Activated CD4-positive, CD25-positive, alpha-beta regulatory T cell treated with anti-CD3 and anti-CD28 coated beads, Interleukin-2, amount 50 U/mL, for 16 hours (primary cell): ENCODE measurements around the gene TRERF1.

ENCODE experiments used
- DNase-seq: peaks from one replicate; pipeline ENCODE4 v3.0.0-alpha.2; 2020; ENCODE audit warnings: low read depth, low spot score

Gene TRERF1

DNA sequence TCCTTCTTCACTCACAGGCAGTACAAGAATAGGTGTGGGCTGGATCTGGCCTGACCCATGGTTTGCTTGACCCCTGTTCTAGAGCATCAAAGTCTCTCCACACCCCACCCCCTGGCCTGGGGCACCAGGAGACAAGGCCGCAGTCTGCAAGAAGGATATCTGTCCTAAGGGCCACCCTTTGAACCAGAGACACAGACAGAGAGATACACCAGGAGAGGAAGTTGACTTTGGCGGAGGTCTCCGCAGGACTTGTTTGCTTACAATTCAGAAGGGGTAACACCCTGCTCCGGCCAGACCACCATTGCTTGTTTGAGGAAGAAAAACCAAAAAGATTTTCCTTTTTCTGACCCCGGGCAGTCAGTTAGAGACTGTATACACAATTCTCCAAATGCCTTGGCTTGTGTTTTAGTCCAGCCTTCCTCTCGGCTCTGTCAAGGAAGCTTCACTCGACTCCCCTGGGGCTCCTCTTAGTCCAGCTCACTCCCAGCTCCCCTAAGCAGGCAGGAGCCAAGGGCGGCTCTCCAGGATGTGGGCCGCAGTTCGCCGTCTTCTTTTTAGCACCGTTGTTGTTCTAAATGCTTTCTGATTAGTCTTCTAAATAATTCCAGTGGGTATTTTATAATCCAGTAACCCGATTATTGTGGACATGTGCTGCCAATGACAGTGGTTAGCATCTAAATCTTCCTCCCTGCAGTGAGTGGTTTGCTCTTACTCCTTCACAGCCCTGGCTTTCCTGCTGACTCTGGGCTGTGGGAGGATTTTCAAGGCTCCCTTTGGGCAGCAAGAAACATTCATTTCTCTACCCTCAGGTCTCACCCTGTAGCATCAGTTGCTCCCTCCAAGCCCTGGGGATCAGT is 175.5 kb downstream of the TRERF1 start:
- DNase-seq, result no peak

DNA sequence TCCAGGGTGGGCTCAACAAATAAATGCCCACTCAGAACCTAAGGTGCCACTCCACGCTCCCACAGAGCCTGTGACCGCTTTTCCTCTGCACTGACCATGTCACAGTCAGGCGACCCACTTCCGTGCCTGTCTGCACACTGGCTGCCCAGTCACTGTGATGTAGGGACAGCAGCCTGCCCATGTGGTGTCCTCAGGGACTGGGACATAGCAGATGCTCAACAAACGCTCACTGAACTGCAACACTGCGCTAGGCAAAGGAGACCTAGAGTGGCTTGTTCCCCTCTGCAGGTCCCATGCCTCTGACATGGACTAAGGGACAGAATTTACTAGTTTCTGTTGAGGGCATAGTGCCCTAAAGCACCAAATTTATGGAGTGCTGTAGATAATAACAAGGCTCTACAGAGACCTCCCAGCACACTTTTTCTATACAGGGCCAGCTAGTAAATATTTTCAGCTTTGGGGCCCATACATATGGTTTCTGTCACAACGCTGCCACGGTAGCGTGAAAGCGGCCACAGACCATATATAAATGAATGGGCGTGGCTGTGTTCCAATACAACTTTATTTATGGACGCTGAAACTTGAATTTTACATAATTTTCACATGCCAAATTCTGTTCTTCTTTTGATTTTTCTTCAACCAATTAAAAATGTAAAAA is 176.2 kb downstream of the TRERF1 start:
- no peak for DNase-seq

- no peak for DNase-seq
These were observed 176.8 kb downstream of the TRERF1 start for GRCh38 chr6:42274898-42275297.

DNA sequence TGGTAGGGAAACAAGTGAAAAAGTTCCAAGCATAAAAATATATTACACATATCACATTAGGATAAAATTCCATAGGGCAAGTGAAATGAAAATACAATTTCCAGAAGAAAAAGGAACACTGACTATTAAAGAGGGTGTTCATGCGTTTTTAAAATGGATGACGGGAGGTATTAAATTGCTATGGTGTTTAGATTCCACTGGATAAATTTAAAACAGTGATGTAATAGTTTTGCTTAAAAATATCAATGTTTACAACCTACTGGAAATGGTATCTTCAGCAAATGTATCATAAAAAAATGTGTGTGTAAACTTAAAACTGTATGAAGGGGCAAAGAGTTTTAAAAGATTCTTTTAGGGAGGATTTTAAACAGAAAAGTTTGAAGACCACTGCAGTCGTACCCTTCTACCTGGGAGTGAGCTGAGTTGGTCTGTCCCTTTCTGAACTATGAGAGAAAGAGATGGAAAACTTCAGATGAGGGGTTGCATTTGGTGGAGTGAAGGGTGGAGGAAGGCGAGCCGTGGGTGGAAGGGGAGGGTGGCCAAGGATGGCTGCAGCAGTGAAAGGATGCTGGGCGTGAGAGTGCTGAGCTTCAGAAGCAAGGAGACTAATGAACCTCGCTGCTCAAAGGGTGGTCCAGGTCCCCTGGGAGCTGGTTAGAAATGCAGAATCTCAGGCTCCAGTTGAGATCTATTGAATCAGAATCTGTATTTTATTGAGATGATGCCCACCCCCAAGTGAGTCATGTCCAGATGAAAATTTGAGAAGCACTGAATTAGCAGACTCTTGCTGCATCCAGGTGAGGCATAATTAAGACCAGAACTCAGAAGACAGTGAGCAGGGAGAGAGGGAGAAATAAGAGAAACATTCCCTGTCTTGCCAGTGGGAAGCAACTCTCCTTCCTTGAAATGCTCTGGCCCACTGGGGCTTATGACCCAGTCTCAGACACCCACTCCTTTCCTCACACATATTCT is 179.6 kb downstream of the TRERF1 start:
- no peak for DNase-seq

DNA sequence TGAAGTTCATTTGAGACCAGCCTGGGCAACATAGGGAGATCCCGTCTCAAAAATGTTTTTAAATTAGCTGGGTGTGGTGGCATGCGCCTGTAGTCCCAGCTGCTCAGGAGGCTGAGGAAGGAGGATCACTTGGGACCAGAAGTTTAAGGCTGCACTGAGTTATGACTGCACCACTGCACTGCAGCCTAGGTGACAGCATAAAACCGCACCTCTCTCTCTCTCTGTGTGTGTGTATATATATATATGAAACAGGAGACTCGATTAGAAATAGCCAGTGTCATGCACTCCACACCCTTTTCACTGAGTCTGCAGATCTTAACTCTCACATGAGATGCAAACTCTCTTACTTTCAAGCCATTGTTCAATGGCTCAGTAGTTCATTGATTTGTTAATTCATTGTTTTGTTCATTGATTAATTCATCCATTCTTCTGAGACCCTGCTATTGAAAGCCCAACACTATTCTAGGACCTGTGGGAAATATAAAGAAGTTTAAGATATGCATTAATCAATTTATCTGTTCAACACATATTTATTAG is 181.7 kb downstream of the TRERF1 start:
- no peak for DNase-seq

DNA sequence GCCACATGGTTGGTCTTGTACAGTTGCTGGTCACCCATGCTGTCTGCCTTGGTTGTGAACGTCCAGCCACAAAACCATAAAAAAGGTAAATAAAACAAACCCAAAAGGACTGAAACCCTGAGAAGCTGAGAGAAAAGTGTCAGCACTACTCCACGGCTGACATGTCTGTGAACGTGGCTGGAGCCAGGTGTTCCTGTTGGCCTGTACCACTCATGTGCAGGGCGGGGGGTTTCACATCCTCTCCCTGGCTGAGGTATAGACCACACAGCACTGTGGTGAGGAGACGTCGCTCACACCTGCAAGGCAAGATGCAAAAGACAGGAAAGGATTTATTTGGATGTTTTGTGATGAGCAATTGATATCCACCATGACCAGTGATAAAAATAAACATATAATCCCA is 182.2 kb downstream of the TRERF1 start:
- no peak for DNase-seq

DNA sequence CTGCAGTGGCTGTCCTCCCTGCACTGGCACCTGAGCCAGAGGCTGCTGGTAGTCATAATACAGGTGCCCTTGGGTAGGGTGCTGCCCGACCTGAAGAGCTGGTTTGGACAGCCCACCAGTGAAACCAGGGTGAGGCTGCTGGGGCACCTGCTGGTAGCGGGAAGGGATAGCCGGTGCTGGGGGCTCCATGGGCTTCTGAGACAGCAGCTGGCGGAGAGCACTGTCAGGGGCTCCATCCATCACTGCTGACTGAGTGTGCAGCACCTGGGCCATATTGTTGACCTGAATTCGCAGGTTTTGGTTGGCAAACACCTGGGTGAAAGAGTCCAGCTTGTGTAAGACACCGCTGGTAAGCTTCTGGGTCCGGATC is 182.9 kb downstream of the TRERF1 start:
- DNase-seq, result no peak

GRCh38 chr6:42268016-42268834 is 183.5 kb downstream of the TRERF1 start:
- no peak for DNase-seq

- DNase-seq, result no peak
These were observed 185.2 kb downstream of the TRERF1 start for GRCh38 chr6:42266538-42266937.

GRCh38 chr6:42264852-42265390 is 186.8 kb downstream of the TRERF1 start:
- no peak for DNase-seq

DNA sequence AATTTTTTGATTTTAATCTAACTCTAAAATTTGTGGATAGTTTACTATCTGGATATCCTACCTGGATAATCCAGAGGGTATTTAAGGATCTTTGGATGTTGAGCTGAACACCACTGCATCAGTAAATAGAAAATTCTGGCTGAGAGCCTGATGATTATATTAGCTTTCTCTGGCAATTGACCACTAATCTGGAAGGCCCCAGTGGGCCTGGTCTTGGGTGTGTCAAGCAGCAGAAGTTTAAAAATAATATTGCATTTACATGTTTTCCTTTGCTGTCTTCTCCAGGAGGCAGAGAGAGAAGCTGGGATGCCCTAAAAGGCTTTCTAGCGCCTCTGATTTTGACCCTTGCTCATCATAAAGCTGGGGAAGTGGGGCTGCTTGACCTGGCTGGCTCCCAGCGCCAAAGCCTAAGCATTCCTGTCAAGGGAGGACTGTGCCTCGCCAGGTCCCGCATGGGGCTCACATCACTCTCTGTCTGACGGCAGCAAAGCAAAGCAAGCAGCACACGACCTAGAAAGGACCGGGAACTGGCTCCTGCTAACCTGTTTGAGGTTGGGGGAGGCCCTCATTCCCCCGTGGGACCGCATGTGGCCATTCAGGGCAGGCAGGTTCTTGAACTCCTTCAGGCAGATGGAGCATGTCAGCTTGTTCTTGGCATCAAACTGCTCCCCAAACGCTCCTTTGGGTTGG is 187.4 kb downstream of the TRERF1 start:
- no peak for DNase-seq

- no peak for DNase-seq
These were observed 188.5 kb downstream of the TRERF1 start for GRCh38 chr6:42263165-42263728.

DNA sequence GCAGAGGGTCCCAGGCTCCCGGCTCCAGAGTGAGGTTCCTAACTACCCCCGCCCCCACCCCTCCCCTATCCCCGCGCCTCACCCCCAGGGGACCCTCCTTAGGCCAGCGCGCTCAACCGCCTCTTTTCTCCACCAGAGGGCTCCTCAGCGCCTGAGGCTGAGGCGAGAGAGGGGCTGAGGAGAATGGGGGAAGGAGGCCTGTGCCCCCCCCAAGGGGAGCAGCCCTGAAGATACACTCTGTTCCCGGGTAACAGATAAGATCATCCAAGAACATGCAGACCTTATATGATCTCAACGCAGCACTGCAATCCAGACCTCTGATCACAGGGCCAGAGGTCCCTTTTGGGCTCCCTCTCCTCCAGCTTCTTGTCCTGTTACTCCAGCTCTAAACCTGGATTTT is 190.8 kb downstream of the TRERF1 start:
- no peak for DNase-seq

GRCh38 chr6:42260396-42260888 is 191.3 kb downstream of the TRERF1 start:
- DNase-seq, result no peak

DNA sequence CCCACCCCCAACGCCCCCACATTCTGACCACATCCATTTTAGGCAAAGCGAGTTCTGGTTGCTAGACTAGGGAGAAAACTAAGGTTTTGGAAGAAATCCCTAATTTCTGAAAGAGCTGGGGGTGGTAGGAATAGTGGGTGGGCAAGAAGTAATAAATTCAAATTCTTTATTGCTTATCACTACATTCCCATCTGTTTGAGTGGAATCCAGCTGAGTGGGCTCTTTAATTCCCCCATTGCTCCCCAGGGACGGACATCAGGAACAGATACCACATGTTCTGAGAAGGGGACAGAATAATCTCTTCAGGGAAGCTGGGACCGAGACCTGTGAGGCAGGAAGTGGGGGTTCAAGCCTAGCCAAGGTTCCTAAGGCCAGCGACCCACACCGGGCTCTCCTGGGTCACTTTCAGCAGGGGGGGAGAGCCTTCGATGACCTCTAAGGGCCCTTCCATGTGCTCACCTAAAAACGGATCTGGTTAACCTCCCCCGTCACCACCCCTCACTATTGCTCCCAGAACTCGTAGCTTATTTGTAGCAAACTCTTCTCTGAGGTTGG is 191.8 kb downstream of the TRERF1 start:
- DNase-seq, result no peak

GRCh38 chr6:42259286-42259685 is 192.4 kb downstream of the TRERF1 start:
- no peak for DNase-seq

DNA sequence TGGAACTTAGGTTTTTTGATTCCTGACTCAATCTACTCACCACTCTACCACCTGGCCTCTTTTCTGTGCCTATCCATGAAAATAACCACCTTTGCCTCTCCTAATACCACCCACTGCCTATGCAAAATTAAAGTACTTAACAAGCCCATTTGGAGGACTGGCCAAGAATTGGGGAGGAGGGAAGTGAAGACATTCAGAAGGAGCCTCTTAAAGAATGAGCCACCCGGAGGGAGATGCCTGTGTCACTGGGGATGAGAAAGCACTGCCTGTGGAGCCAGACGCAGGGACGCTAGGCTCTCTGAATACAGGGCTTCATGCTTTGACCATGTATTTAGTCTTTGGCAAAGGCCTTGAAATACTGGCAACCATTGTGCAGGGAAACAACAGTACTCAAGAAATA is 194.1 kb downstream of the TRERF1 start:
- no peak for DNase-seq

GRCh38 chr6:42257063-42257462 is 194.7 kb downstream of the TRERF1 start:
- no peak for DNase-seq

DNA sequence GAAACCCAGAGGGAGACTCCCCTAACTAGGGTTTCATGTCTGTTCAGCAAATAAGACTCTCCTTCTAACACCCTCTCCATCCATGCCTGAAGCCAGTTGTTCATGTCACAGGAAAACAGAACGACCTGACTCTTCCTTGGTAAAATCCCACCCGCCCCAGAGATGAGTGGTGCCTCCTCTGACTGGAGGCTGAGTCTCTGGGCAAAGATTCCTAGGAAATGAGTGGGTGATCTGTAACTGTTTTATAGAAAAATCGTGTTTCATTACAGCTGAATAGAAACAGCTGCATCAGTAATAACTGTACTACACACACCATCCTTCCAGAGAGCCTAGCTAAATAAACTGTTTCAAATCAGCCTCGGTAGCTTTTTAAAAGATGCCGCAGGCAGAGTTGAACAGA is 196.7 kb downstream of the TRERF1 start:
- DNase-seq, result no peak
